Measurements from ENCODE around the gene ZNF529.

Gene ZNF529

DNA sequence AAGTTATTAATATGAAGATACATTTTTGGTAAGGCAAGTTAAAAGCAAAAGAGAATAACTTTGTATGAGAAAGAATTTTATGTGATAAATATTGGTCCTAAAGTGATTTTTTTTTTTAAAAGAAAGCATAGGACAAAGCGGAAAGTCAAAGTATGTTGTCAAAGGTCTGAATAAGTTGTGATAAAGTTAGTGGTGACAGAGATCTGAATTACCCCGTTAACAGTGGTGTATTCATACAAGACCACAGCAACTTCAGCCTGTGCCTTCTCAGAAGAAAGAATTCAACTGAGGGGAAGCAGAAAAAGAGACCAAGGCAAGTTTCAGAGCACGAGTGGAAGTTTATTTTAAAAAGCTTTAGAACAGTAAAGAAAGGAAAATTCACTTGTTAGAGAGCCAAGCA lies 64.8 kb downstream of the ZNF529 start:
- DNase-seq = no peak

- DNase-seq = no peak
Measured at GRCh38 chr19:36501973-36502372, 71.1 kb downstream of the ZNF529 start.

GRCh38 chr19:36497001-36497400 lies 76.1 kb downstream of the ZNF529 start:
- no peak for DNase-seq
